Astrocyte of the spinal cord (primary cell): Measurements from ENCODE around the gene FAAP100.

Experiments used
- DNase-seq: peaks from one replicate; pipeline ENCODE4 v3.0.0; 2011; ENCODE audit warnings: low read depth, low spot score
- H3K4me3 ChIP-seq: 2 replicates; pipeline ENCODE4 v1.5.1; 2011; ENCODE audit warnings: low read depth, mild to moderate bottlenecking, low read length, moderate library complexity
- CTCF ChIP-seq: IDR thresholded peaks from 2 replicates; pipeline ENCODE4 v1.5.1; 2012; ENCODE audit warnings: low read depth, mild to moderate bottlenecking, low read length, inconsistent platforms
- in situ Hi-C: cut with HindIII; loops from 2 replicates; pipeline ENCODE4 v1.10.0; 2017; ENCODE audit warnings: low sequenced_read_pairs

Gene FAAP100

GRCh38 chr17:81543756-81544155, 8.4 kb downstream of the FAAP100 start:
- no peak overlapping the region for H3K4me3 ChIP-seq
- in situ Hi-C loops, result no loop called here
- no peak for TF ChIP-seq CTCF
- DNase-seq, result no peak

GRCh38 chr17:81543339-81543675, 8.8 kb downstream of the FAAP100 start:
- no peak overlapping the region for H3K4me3 ChIP-seq
- no peak for DNase-seq
- in situ Hi-C loops, result no loop called here
- no peak for TF ChIP-seq CTCF

GRCh38 chr17:81542431-81543338, 9.5 kb downstream of the FAAP100 start:
- DNase-seq, result no peak
- in situ Hi-C loops, result no loop called here
- H3K4me3 ChIP-seq, result no peak overlapping the region
- TF ChIP-seq CTCF, result no peak

GRCh38 chr17:81541123-81541522, 11.0 kb downstream of the FAAP100 start:
- TF ChIP-seq CTCF, result no peak
- no peak overlapping the region for H3K4me3 ChIP-seq
- DNase-seq, result no peak
- in situ Hi-C loops, result no loop called here

- no peak for TF ChIP-seq CTCF
- DNase-seq, result no peak
- in situ Hi-C loops, result no loop called here
- H3K4me3 ChIP-seq, result no peak overlapping the region
Measured at GRCh38 chr17:81540676-81541027, 11.5 kb downstream of the FAAP100 start.

GRCh38 chr17:81539961-81540675, 12.0 kb downstream of the FAAP100 start:
- no peak for TF ChIP-seq CTCF
- no peak for DNase-seq
- no peak overlapping the region for H3K4me3 ChIP-seq
- in situ Hi-C loops, result no loop called here
